GM19395 (cell line): ENCODE data around the gene AKAP6.

Experiments
- ATAC-seq: cut with Tn5 transposase; IDR thresholded peaks from one replicate; pipeline ENCODE4 v1.9.1; 2021; ENCODE audit warnings: mild to moderate bottlenecking, moderate library complexity; ENCODE audit not compliant: unreplicated experiment

The AKAP6 gene, protein sequence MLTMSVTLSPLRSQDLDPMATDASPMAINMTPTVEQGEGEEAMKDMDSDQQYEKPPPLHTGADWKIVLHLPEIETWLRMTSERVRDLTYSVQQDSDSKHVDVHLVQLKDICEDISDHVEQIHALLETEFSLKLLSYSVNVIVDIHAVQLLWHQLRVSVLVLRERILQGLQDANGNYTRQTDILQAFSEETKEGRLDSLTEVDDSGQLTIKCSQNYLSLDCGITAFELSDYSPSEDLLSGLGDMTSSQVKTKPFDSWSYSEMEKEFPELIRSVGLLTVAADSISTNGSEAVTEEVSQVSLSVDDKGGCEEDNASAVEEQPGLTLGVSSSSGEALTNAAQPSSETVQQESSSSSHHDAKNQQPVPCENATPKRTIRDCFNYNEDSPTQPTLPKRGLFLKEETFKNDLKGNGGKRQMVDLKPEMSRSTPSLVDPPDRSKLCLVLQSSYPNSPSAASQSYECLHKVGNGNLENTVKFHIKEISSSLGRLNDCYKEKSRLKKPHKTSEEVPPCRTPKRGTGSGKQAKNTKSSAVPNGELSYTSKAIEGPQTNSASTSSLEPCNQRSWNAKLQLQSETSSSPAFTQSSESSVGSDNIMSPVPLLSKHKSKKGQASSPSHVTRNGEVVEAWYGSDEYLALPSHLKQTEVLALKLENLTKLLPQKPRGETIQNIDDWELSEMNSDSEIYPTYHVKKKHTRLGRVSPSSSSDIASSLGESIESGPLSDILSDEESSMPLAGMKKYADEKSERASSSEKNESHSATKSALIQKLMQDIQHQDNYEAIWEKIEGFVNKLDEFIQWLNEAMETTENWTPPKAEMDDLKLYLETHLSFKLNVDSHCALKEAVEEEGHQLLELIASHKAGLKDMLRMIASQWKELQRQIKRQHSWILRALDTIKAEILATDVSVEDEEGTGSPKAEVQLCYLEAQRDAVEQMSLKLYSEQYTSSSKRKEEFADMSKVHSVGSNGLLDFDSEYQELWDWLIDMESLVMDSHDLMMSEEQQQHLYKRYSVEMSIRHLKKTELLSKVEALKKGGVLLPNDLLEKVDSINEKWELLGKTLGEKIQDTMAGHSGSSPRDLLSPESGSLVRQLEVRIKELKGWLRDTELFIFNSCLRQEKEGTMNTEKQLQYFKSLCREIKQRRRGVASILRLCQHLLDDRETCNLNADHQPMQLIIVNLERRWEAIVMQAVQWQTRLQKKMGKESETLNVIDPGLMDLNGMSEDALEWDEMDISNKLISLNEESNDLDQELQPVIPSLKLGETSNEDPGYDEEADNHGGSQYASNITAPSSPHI (N-terminal part only)

DNA sequence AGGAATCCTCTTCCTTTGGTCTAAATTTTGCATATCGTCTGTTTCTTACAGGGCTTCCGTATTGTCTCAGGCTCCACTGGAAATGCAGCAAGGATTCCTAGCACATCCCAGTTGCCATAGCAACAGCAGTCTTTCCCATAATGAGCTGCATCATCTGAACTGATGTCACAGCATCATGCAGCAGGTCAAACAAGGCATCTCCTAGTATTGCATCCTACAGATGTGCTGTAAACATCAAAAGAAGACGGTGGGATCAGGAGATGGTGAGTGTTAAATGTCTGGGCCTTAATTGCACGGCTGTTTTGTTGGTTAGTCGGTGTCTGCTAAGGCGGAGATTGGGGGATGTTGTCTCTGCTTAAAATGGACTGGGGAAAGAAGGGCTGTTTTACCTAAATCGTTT is at the start of gene AKAP6:
TSS of gene AKAP6 (plus strand) at position 153 of the 400 bp plus-strand sequence. CDS start 104,196 bp downstream, outside the sequence.
- no peak for ATAC-seq

DNA sequence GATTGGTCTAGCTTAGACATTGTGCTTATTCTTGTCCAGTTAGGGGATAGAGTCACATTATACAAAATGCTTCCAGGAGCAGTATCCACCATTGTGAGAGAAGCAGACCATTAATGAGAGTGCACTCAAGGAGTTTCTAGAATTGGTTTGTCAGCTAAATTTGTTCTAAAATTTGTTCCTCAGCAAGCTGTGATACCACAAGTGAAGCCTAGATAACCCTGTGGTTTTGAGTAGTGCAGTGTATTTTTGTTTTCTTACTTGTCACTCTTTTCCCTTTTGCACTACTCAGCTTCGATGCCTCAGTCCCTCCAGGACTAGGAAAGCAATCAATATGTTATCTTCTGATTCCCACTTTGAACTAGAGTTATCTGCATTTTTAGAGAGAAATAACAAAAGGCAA is 42.5 kb upstream of the AKAP6 start:
- no peak for ATAC-seq

DNA sequence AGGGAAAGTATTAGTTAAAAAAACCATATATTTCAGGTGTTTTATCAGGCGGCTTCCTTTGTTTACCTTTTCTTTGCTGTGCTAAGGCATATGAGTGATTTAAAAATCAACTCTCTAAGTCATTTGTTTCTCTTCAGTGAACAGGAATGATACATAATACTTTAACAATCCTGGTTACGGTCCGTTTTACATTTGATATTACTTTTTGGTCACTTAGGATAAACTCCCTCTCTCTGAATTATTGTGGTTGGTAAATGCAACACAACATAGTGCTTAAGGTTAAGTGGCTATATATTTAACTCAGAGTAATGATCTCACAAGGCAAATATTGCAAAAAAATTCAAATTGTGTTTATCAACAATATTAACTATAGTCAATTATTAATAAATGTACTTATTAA is 32.7 kb upstream of the AKAP6 start:
- ATAC-seq = no peak

GRCh38 chr14:32298346-32298745 is 30.8 kb upstream of the AKAP6 start:
- ATAC-seq = no peak

DNA sequence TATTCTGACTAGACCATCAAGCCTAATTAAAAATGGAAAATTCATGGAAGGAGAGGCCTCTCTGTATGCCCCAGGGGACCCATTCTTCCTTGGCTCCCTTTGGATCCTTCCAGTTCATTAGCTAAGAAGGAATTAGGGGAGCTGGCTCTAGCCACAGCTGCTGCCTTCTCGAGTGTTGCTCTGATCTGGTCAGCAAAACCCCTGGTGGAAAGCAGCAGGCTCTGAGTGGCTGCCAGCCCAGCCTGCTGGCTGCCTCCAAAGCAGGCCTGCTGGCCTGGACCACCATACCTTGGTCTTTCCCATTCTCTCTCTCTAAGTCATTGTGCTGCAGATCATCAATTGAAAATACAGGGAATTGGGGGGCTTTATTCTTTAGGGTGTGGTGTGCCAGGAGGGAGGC is 29.0 kb upstream of the AKAP6 start:
- ATAC-seq = no peak

DNA sequence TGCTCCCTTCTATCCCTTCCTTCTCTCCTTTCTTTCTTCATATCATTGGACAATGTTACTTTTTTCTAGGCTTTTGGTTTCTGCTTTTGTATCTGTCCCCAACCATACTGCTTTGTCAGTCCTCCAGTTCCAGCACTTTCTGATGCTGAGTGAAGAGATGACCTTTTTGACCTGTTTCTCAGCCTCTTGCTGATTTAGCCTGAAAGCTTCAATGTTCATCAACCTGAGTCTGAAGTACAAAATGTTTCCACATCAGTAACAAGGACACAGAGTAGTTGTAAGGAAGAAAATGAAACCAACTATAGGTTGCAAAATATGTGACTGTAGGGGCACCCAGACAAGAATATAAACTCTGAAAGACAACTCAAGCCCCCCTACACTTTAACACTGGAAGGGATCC is 25.2 kb upstream of the AKAP6 start:
- no peak for ATAC-seq

- no peak for ATAC-seq
Measured at GRCh38 chr14:32304296-32304695, 24.8 kb upstream of the AKAP6 start.

GRCh38 chr14:32306549-32306948 is 22.5 kb upstream of the AKAP6 start:
- ATAC-seq = no peak

- no peak for ATAC-seq
Measured at GRCh38 chr14:32307881-32308582, 21.1 kb upstream of the AKAP6 start.

- ATAC-seq = no peak
Measured at GRCh38 chr14:32310876-32311275, 18.2 kb upstream of the AKAP6 start.

DNA sequence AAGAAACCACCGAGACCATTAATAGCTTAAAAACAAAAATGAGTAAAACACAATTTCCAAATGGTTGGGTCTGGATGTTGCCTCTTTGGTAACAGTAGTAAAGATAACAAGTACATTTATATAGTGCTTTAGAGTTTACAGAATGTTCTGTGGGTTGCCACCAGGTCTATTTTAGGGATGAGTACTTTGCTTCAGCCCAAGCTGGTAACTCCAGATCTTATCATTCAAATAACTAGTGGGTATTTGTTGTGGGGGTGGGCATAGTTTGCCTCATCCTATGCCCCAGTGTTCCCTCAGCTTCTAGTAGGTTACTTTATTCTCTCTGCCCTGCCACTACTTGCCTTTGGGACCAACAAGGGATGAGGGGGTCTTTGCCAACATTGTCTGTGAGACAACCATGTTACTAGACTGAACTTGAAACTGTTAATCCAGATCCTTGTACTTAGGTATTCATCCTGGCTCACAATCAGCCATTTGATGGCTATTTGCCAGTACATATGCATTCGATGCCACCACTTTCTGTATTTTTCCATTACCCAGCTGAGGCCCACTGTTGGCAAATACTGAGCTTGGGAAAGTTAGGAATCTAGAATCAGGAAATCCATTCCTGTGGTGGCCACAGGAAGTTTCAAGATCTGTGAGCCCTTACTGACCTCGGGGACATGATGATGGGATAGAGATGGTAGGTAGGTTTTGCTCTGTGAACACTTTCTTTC is 17.6 kb upstream of the AKAP6 start:
- ATAC-seq = no peak

DNA sequence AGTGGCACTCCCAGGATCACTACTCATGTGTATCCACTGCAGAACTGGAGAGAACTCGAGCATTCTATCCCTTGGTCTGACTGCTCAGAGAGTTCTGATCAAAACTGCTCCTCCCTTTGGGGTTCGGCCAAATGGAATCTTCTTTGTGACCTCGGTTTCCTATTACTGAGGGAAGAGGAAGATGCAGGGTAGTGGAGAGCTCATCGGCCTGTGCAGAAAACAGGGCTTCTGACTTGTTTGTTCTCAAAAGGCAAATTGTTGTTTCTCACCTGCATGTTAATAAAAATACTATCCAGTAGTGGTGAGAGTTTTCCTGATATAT is 17.1 kb upstream of the AKAP6 start:
- no peak for ATAC-seq

- ATAC-seq = no peak
Measured at GRCh38 chr14:32313844-32314376, 15.2 kb upstream of the AKAP6 start.

GRCh38 chr14:32318087-32318795 is 10.9 kb upstream of the AKAP6 start:
- ATAC-seq = no peak

GRCh38 chr14:32319368-32320049 is 9.6 kb upstream of the AKAP6 start:
- ATAC-seq = no peak

- no peak for ATAC-seq
Measured at GRCh38 chr14:32324601-32325000, 4.5 kb upstream of the AKAP6 start.

GRCh38 chr14:32327255-32327961 is 1.7 kb upstream of the AKAP6 start:
- ATAC-seq = no peak

GRCh38 chr14:32329690-32330285 is 690 bp downstream of the AKAP6 start:
- ATAC-seq = no peak
